Measurements from ENCODE around the gene POLDIP3.

- TF ChIP-seq, protein P1, sequence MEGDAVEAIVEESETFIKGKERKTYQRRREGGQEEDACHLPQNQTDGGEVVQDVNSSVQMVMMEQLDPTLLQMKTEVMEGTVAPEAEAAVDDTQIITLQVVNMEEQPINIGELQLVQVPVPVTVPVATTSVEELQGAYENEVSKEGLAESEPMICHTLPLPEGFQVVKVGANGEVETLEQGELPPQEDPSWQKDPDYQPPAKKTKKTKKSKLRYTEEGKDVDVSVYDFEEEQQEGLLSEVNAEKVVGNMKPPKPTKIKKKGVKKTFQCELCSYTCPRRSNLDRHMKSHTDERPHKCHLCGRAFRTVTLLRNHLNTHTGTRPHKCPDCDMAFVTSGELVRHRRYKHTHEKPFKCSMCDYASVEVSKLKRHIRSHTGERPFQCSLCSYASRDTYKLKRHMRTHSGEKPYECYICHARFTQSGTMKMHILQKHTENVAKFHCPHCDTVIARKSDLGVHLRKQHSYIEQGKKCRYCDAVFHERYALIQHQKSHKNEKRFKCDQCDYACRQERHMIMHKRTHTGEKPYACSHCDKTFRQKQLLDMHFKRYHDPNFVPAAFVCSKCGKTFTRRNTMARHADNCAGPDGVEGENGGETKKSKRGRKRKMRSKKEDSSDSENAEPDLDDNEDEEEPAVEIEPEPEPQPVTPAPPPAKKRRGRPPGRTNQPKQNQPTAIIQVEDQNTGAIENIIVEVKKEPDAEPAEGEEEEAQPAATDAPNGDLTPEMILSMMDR (conservative IDR thresholded peaks at IDR 0.05 in 1 of 2, IDR thresholded peaks at IDR 0.05 in 1 of 2; ENCODE audit: low read depth in 1 of 2, low read length in 2 of 2): no peak
- TF ChIP-seq EZH2 (IDR thresholded peaks at IDR 0.05; ENCODE audit: low read length, missing control alignments): no peak
These were observed 593 bp upstream of the POLDIP3 start for GRCh38 chr22:42615092-42615859.
